HCT116 (cell line): Measurements from ENCODE around the gene SAA1. TPM values are rescaled to one million over a fixed set of nuclear protein-coding genes. Genes with fewer than 3 reads are reported as not detected.

ENCODE experiments used
- ATAC-seq: fragments of 200-7000 bp; cut with Tn5 transposase; 2 replicates; pipeline ENCODE4 v1.9.1; 2020; ENCODE audit warnings: mild to moderate bottlenecking, moderate library complexity
- BruUV-seq: library from RNA; stranded (reverse); fragments of 400-500 nt; replicated peaks from 2 replicates; lab custom pipeline; 2021; lab: Mats Ljungman, UMichigan
- CTCF ChIA-PET: fragments of 300-600 bp; sonication (Branson Sonifier 250); formaldehyde crosslinking; loops from one replicate; lab custom pipeline; 2021; ENCODE audit warnings: antibody characterized with exemption; lab: Charles Lee
- POLR2A ChIA-PET: fragments of 300-600, 350-600 bp; sonication (Branson Sonifier 250); formaldehyde crosslinking; loops from one replicate; lab custom pipeline; 2021; ENCODE audit warnings: antibody characterized with exemption; lab: Charles Lee
- RAD21 ChIA-PET, 2 experiments: fragments of 300-600 bp; sonication (Branson Sonifier 250); formaldehyde crosslinking; loops; one replicate each; lab custom pipeline; 2023; ENCODE audit warnings: low total read pairs in 2 of 2; ENCODE audit not compliant: uncharacterized antibody in 2 of 2, unreplicated experiment in 2 of 2, low non-redundant PET in 1 of 2; lab: Charles Lee
- DNase-seq: peaks from one replicate; pipeline ENCODE4 v3.0.0-alpha.2; 2010; ENCODE audit warnings: low read depth, low spot score
- H2AFZ ChIP-seq: fragments of 200-600 bp; shearing (Covaris generic), sonication (generic); 2 replicates; pipeline ENCODE4 v1.6.1; 2017; ENCODE audit warnings: low read depth, mixed run types, mixed read lengths, antibody characterized with exemption, low read length; ENCODE audit not compliant: poor library complexity, severe bottlenecking
- H3K27ac ChIP-seq: 2 replicates; pipeline ENCODE4 v1.5.1; 2012; ENCODE audit warnings: low read depth, low read length
- H3K27me3 ChIP-seq: fragments of 200-600 bp; sonication (generic); 2 replicates; pipeline ENCODE4 v1.6.1; 2016; ENCODE audit warnings: mixed run types, low read length, mixed read lengths; ENCODE audit not compliant: insufficient read depth
- H3K36me3 ChIP-seq, 2 experiments: fragments of 200-500 bp in 1 of 2; fragments of 200-600 bp in 1 of 2; sonication (Bioruptor generic) in 1 of 2; sonication (generic) in 1 of 2; 2 replicates each; pipeline versions ENCODE4 v1.5.1 to v1.6.1; 2014 to 2016; ENCODE audit warnings: low read length in 2 of 2, inconsistent platforms in 1 of 2, mixed read lengths in 1 of 2, mixed run types in 1 of 2; ENCODE audit not compliant: insufficient read depth in 2 of 2, control insufficient read depth in 1 of 2
- H3K4me1 ChIP-seq, 2 experiments: fragments of 200-600 bp in 1 of 2; sonication (generic) in 1 of 2; 2 replicates each; pipeline versions ENCODE4 v1.5.1 to v1.6.1; 2012 to 2017; ENCODE audit warnings: low read length in 2 of 2, inconsistent platforms in 1 of 2, mild to moderate bottlenecking in 1 of 2, mixed read lengths in 1 of 2, mixed run types in 1 of 2, moderate library complexity in 1 of 2; ENCODE audit not compliant: insufficient read depth in 2 of 2, control insufficient read depth in 1 of 2
- H3K4me2 ChIP-seq: fragments of 200-600 bp; sonication (generic); 2 replicates; pipeline ENCODE4 v1.6.1; 2017; ENCODE audit warnings: mixed run types, low read length, mixed read lengths
- H3K4me3 ChIP-seq, 2 experiments: fragments of 200-600 bp in 1 of 2; sonication (generic) in 1 of 2; replicated peaks in 1 of 2; 2 replicates each; pipeline ENCODE4 v1.5.1; 2011 to 2016; ENCODE audit warnings: low read length in 2 of 2, control low read depth in 1 of 2, low read depth in 1 of 2, mild to moderate bottlenecking in 1 of 2, mixed read lengths in 1 of 2, mixed run types in 1 of 2
- H3K79me2 ChIP-seq: fragments of 200-600 bp; sonication (generic); 2 replicates; pipeline ENCODE4 v1.6.1; 2017; ENCODE audit warnings: mild to moderate bottlenecking, mixed run types, low read length, moderate library complexity, mixed read lengths; ENCODE audit not compliant: insufficient read depth
- H3K9ac ChIP-seq: fragments of 200-600 bp; sonication (generic); 2 replicates; pipeline ENCODE4 v1.6.1; 2016; ENCODE audit warnings: low read length, mixed read lengths
- H3K9me2 ChIP-seq: fragments of 200-600 bp; sonication (generic), shearing (Covaris generic); 2 replicates; pipeline ENCODE4 v1.6.1; 2017; ENCODE audit warnings: mixed run types, mild to moderate bottlenecking, moderate library complexity; ENCODE audit not compliant: insufficient read depth
- H3K9me3 ChIP-seq, 2 experiments: fragments of 200-500 bp in 1 of 2; fragments of 200-600 bp in 1 of 2; sonication (Bioruptor generic) in 1 of 2; sonication (generic) in 1 of 2; 2 replicates each; pipeline ENCODE4 v1.6.1; 2014 to 2017; ENCODE audit warnings: low read length in 2 of 2, mixed read lengths in 2 of 2, inconsistent platforms in 1 of 2, low read depth in 1 of 2, mild to moderate bottlenecking in 1 of 2, mixed run types in 1 of 2, moderate library complexity in 1 of 2; ENCODE audit not compliant: control insufficient read depth in 1 of 2, insufficient read depth in 1 of 2
- H4K20me1 ChIP-seq: fragments of 200-600 bp; sonication (generic), shearing (Covaris generic); 2 replicates; pipeline ENCODE4 v1.6.1; 2017; ENCODE audit warnings: mixed run types, mild to moderate bottlenecking, moderate library complexity; ENCODE audit not compliant: insufficient read depth
- ATF3 ChIP-seq: IDR thresholded peaks from 2 replicates; pipeline ENCODE4 v1.6.1; 2012
- CBX3 ChIP-seq: IDR thresholded peaks from 2 replicates; pipeline ENCODE4 v1.6.1; 2012; ENCODE audit warnings: low read depth
- CTCF ChIP-seq, 3 experiments: fragments of 200-600 bp in 1 of 3; sonication (generic) in 1 of 3; IDR thresholded peaks in 2 of 3; conservative IDR thresholded peaks in 1 of 3; 2 replicates each; pipeline ENCODE4 v1.5.1; 2012 to 2017; ENCODE audit warnings: low read depth in 2 of 3, low read length in 2 of 3, antibody characterized with exemption in 1 of 3, borderline replicate concordance in 1 of 3, control low read depth in 1 of 3, mild to moderate bottlenecking in 1 of 3, mixed read lengths in 1 of 3, mixed run types in 1 of 3, moderate library complexity in 1 of 3; ENCODE audit not compliant: insufficient read depth in 1 of 3
- ELF1 ChIP-seq: IDR thresholded peaks from 2 replicates; pipeline ENCODE4 v1.6.1; 2012; ENCODE audit warnings: low read depth, borderline replicate concordance
- JUND ChIP-seq: IDR thresholded peaks from 2 replicates; pipeline ENCODE4 v1.6.1; 2012
- MAX ChIP-seq: IDR thresholded peaks from 2 replicates; pipeline ENCODE4 v1.6.1; 2012
- RAD21 ChIP-seq: IDR thresholded peaks from 2 replicates; pipeline ENCODE4 v1.6.1; 2012; ENCODE audit warnings: low read depth, mild to moderate bottlenecking
- intact Hi-C: fragments of 100-400 bp; cut with micrococcal nuclease; formaldehyde crosslinking; loops from 2 replicates; pipeline ENCODE4 v1.10.0; 2022
- total RNA-seq: library from RNA; stranded (reverse); gene quantifications from one replicate; pipeline ENCODE4 v1.2.1, GENCODE V29; 2021; ENCODE audit not compliant: unreplicated experiment

SAA1 gene
- total RNA-seq, 1 experiment from 2014 or later = 8.6 TPM

- Histone ChIP-seq H3K9me3 (no peaks in the 10 kb centered on the region), H3K36me3 (peaks cover 19 to 25% of the 10 kb centered on the region in 2 experiments; a peak in 3 of 4 replicates), H3K4me2 (no peak overlapping the region), H3K27ac (no peak overlapping the region), H3K27me3 (no peaks in the 10 kb centered on the region), H3K4me3 (no peak overlapping the region), H3K4me1 (peaks cover 0 to 8% of the 10 kb centered on the region in 2 experiments; a peak in 1 of 4 replicates), H3K79me2 (peaks cover 44% of the 10 kb centered on the region), H3K9ac (no peak overlapping the region), H2AFZ (no peak overlapping the region), H3K9me2 (no peaks in the 10 kb centered on the region), H4K20me1 (no peaks in the 10 kb centered on the region)
- no peak for DNase-seq
- BruUV-seq = no TSS peak
- CTCF ChIA-PET = interaction anchor here (1.9 kb wide), 1 partner anchor 69 kb away, joined by 4 read pairs; no protein-coding TSS in a partner anchor
- RAD21 ChIA-PET = no interaction called here
- ATAC-seq = no peak
- POLR2A ChIA-PET = interaction anchor here (1.0 kb wide), 1 partner anchor 9 kb away, joined by 4 read pairs; the partner anchor contains the start of gene HPS5
- TF ChIP-seq CTCF (IDR thresholded peaks at IDR 0.05 in 2 of 3, conservative IDR thresholded peaks at IDR 0.05 in 1 of 3; ENCODE audit: borderline replicate concordance in 1 of 3, insufficient read depth in 1 of 3, low read depth in 2 of 3, low read length in 2 of 3) = no peak
- no peak for TF ChIP-seq JUND
- TF ChIP-seq RAD21 = no peak
- no peak for TF ChIP-seq ATF3
- no peak for TF ChIP-seq MAX
- TF ChIP-seq CBX3 = no peak
- TF ChIP-seq ELF1 = no peak
- TF ChIP-seq, all 23 proteins: peak for 0
- intact Hi-C loops = no loop called here
Measured at GRCh38 chr11:18312663-18313420, 46.8 kb downstream of the SAA1 start.
